Panc1 (cell line): ENCODE results near the gene PLOD3.

Experiments
- CTCF ChIP-seq: fragments of 450-650 bp; IDR thresholded peaks from 2 replicates; pipeline ENCODE4 v1.5.1; 2017; ENCODE audit warnings: mild to moderate bottlenecking
- POLR2AphosphoS5 ChIP-seq: IDR thresholded peaks from 2 replicates; pipeline ENCODE4 v1.6.1; 2012; ENCODE audit warnings: mild to moderate bottlenecking, low read depth, low read length, moderate library complexity
- TCF7L2 ChIP-seq: IDR thresholded peaks from 2 replicates; pipeline ENCODE4 v1.6.1; 2011; ENCODE audit warnings: mild to moderate bottlenecking, low read depth, low read length, inconsistent platforms

GRCh38 chr7:101222275-101222830 lies 5.0 kb upstream of the PLOD3 start:
- TF ChIP-seq CTCF: no peak
- no peak for TF ChIP-seq POLR2AphosphoS5
- TF ChIP-seq TCF7L2: no peak
